ENCODE measurements around the gene ATRIP.

DNA sequence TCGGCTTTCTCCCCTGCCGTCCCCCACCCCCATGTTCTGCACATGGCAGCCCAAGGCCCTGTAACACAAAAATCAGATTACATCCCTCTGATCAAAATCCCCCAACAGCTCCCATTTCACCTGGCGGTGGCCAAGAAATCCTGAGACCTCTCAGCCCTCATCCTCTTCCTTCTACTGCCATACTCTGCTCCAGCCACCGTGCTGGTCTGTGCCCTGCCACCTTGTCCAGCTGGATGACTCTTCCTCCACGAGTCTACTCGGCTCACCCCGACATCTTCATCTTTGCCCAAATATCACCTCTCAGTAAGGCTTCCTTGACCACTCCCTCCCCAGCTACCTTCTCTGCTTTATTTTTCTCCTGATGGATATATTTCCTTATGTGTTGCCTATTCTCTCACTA lies 9.7 kb upstream of the ATRIP start:
- TF ChIP-seq, protein P1, sequence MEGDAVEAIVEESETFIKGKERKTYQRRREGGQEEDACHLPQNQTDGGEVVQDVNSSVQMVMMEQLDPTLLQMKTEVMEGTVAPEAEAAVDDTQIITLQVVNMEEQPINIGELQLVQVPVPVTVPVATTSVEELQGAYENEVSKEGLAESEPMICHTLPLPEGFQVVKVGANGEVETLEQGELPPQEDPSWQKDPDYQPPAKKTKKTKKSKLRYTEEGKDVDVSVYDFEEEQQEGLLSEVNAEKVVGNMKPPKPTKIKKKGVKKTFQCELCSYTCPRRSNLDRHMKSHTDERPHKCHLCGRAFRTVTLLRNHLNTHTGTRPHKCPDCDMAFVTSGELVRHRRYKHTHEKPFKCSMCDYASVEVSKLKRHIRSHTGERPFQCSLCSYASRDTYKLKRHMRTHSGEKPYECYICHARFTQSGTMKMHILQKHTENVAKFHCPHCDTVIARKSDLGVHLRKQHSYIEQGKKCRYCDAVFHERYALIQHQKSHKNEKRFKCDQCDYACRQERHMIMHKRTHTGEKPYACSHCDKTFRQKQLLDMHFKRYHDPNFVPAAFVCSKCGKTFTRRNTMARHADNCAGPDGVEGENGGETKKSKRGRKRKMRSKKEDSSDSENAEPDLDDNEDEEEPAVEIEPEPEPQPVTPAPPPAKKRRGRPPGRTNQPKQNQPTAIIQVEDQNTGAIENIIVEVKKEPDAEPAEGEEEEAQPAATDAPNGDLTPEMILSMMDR (IDR thresholded peaks at IDR 0.05; ENCODE audit: low read depth, low read length, missing input control) = no peak
- TF ChIP-seq, protein P2, sequence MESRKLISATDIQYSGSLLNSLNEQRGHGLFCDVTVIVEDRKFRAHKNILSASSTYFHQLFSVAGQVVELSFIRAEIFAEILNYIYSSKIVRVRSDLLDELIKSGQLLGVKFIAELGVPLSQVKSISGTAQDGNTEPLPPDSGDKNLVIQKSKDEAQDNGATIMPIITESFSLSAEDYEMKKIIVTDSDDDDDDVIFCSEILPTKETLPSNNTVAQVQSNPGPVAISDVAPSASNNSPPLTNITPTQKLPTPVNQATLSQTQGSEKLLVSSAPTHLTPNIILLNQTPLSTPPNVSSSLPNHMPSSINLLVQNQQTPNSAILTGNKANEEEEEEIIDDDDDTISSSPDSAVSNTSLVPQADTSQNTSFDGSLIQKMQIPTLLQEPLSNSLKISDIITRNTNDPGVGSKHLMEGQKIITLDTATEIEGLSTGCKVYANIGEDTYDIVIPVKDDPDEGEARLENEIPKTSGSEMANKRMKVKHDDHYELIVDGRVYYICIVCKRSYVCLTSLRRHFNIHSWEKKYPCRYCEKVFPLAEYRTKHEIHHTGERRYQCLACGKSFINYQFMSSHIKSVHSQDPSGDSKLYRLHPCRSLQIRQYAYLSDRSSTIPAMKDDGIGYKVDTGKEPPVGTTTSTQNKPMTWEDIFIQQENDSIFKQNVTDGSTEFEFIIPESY (IDR thresholded peaks at IDR 0.05) = no peak
- TF ChIP-seq, protein P3, sequence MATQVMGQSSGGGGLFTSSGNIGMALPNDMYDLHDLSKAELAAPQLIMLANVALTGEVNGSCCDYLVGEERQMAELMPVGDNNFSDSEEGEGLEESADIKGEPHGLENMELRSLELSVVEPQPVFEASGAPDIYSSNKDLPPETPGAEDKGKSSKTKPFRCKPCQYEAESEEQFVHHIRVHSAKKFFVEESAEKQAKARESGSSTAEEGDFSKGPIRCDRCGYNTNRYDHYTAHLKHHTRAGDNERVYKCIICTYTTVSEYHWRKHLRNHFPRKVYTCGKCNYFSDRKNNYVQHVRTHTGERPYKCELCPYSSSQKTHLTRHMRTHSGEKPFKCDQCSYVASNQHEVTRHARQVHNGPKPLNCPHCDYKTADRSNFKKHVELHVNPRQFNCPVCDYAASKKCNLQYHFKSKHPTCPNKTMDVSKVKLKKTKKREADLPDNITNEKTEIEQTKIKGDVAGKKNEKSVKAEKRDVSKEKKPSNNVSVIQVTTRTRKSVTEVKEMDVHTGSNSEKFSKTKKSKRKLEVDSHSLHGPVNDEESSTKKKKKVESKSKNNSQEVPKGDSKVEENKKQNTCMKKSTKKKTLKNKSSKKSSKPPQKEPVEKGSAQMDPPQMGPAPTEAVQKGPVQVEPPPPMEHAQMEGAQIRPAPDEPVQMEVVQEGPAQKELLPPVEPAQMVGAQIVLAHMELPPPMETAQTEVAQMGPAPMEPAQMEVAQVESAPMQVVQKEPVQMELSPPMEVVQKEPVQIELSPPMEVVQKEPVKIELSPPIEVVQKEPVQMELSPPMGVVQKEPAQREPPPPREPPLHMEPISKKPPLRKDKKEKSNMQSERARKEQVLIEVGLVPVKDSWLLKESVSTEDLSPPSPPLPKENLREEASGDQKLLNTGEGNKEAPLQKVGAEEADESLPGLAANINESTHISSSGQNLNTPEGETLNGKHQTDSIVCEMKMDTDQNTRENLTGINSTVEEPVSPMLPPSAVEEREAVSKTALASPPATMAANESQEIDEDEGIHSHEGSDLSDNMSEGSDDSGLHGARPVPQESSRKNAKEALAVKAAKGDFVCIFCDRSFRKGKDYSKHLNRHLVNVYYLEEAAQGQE (IDR thresholded peaks at IDR 0.05) = no peak

Data from liver (tissue), 2 donors.